Measurements from ENCODE around the gene MAD1L1. TPM values are rescaled to one million over a fixed set of nuclear protein-coding genes. Genes with fewer than 3 reads are reported as not detected.
A peak's percentile ranks its signal among the peaks of the same experiment; 100 is the strongest.

Gene MAD1L1
- total RNA-seq, 2 donors from 2014 or later: 46.7 to 66.0 TPM

- peaks cover 18% of the 10 kb centered on the region for H3K36me3 Mint-ChIP-seq (ENCODE audit: low read depth)
- no peak overlapping the region for H3K27ac Mint-ChIP-seq
- no peak for ATAC-seq (replicated peaks)
- no peaks in the 10 kb centered on the region for H3K9me3 Mint-ChIP-seq
- H3K27me3 Mint-ChIP-seq: no peaks in the 10 kb centered on the region
- peaks cover 23% of the 10 kb centered on the region for H3K4me1 Mint-ChIP-seq
- H3K4me3 Mint-ChIP-seq: no peak overlapping the region
These were observed 118.7 kb downstream of the MAD1L1 start for GRCh38 chr7:2114052-2114451.

GRCh38 chr7:2112261-2113198 is 120.2 kb downstream of the MAD1L1 start:
- Mint-ChIP-seq H3K27ac (peak overlapping the region; percentile 50), H3K4me3 (peak overlapping the region; percentile 47), H3K9me3 (no peaks in the 10 kb centered on the region), H3K27me3 (no peaks in the 10 kb centered on the region), H3K36me3 (ENCODE audit: low read depth) (peaks cover 18% of the 10 kb centered on the region), H3K4me1 (peaks cover 23% of the 10 kb centered on the region)
- ATAC-seq (replicated peaks): peak; percentile 51

- no peaks in the 10 kb centered on the region for H3K9me3 Mint-ChIP-seq
These were observed 121.2 kb downstream of the MAD1L1 start for GRCh38 chr7:2111568-2111967.

GRCh38 chr7:2110610-2111396 is 121.9 kb downstream of the MAD1L1 start:
- H3K9me3 Mint-ChIP-seq: no peaks in the 10 kb centered on the region
- peaks cover 18% of the 10 kb centered on the region for H3K36me3 Mint-ChIP-seq (ENCODE audit: low read depth)
- ATAC-seq (replicated peaks): no peak
- H3K27ac Mint-ChIP-seq: peak overlapping the region; percentile 14
- peak overlapping the region; percentile 47 for H3K4me3 Mint-ChIP-seq
- no peaks in the 10 kb centered on the region for H3K27me3 Mint-ChIP-seq
- H3K4me1 Mint-ChIP-seq: peaks cover 23% of the 10 kb centered on the region

More at GRCh38 chr7:2111568-2111967, 121.2 kb downstream of the MAD1L1 start:
- Mint-ChIP-seq H3K4me3 (peak overlapping the region; percentile 47), H3K4me1 (peaks cover 23% of the 10 kb centered on the region), H3K27ac (no peak overlapping the region), H3K36me3 (ENCODE audit: low read depth) (peaks cover 18% of the 10 kb centered on the region), H3K27me3 (no peaks in the 10 kb centered on the region)
- no peak for ATAC-seq (replicated peaks)

- peak overlapping the region; percentile 14 for H3K27ac Mint-ChIP-seq
- no peaks in the 10 kb centered on the region for H3K27me3 Mint-ChIP-seq
- H3K4me3 Mint-ChIP-seq: peak overlapping the region; percentile 47
- peaks cover 18% of the 10 kb centered on the region for H3K36me3 Mint-ChIP-seq (ENCODE audit: low read depth)
- peaks cover 23% of the 10 kb centered on the region for H3K4me1 Mint-ChIP-seq
- no peaks in the 10 kb centered on the region for H3K9me3 Mint-ChIP-seq
- ATAC-seq (replicated peaks): peak; percentile 98
These were observed 122.7 kb downstream of the MAD1L1 start for GRCh38 chr7:2109936-2110609.

GRCh38 chr7:2109251-2109872 is 123.4 kb downstream of the MAD1L1 start:
- peak overlapping the region; percentile 47 for H3K4me3 Mint-ChIP-seq
- H3K4me1 Mint-ChIP-seq: peaks cover 23% of the 10 kb centered on the region
- H3K9me3 Mint-ChIP-seq: no peaks in the 10 kb centered on the region
- ATAC-seq (replicated peaks): no peak
- peaks cover 15% of the 10 kb centered on the region for H3K36me3 Mint-ChIP-seq (ENCODE audit: low read depth)
- no peaks in the 10 kb centered on the region for H3K27me3 Mint-ChIP-seq
- H3K27ac Mint-ChIP-seq: no peak overlapping the region

- Mint-ChIP-seq H3K27ac (no peak overlapping the region), H3K4me1 (peaks cover 23% of the 10 kb centered on the region), H3K36me3 (ENCODE audit: low read depth) (peaks cover 9% of the 10 kb centered on the region), H3K4me3 (no peak overlapping the region), H3K9me3 (no peaks in the 10 kb centered on the region), H3K27me3 (no peaks in the 10 kb centered on the region)
- no peak for ATAC-seq (replicated peaks)
These were observed 124.1 kb downstream of the MAD1L1 start for GRCh38 chr7:2108501-2109250.

- Mint-ChIP-seq H3K27me3 (no peaks in the 10 kb centered on the region), H3K36me3 (ENCODE audit: low read depth) (peaks cover 8% of the 10 kb centered on the region), H3K4me1 (peaks cover 23% of the 10 kb centered on the region), H3K4me3 (no peak overlapping the region), H3K9me3 (no peaks in the 10 kb centered on the region), H3K27ac (no peak overlapping the region)
- no peak for ATAC-seq (replicated peaks)
These were observed 124.7 kb downstream of the MAD1L1 start for GRCh38 chr7:2108071-2108455.

- no peaks in the 10 kb centered on the region for H3K9me3 Mint-ChIP-seq
- H3K27me3 Mint-ChIP-seq: no peaks in the 10 kb centered on the region
- ATAC-seq (replicated peaks): no peak
- peaks cover 4% of the 10 kb centered on the region for H3K36me3 Mint-ChIP-seq (ENCODE audit: low read depth)
- H3K4me3 Mint-ChIP-seq: no peak overlapping the region
- H3K4me1 Mint-ChIP-seq: peaks cover 24% of the 10 kb centered on the region
- H3K27ac Mint-ChIP-seq: no peak overlapping the region
These were observed 125.2 kb downstream of the MAD1L1 start for GRCh38 chr7:2107386-2108070.

GRCh38 chr7:2106924-2107323 is 125.8 kb downstream of the MAD1L1 start:
- H3K27ac Mint-ChIP-seq: no peak overlapping the region
- H3K9me3 Mint-ChIP-seq: no peaks in the 10 kb centered on the region
- no peak overlapping the region for H3K4me3 Mint-ChIP-seq
- ATAC-seq (replicated peaks): no peak
- no peaks in the 10 kb centered on the region for H3K27me3 Mint-ChIP-seq
- H3K36me3 Mint-ChIP-seq (ENCODE audit: low read depth): no peaks in the 10 kb centered on the region
- peaks cover 23% of the 10 kb centered on the region for H3K4me1 Mint-ChIP-seq

GRCh38 chr7:2106440-2106839 is 126.3 kb downstream of the MAD1L1 start:
- Mint-ChIP-seq H3K4me3 (no peak overlapping the region), H3K27ac (no peak overlapping the region), H3K36me3 (ENCODE audit: low read depth) (no peaks in the 10 kb centered on the region), H3K27me3 (no peaks in the 10 kb centered on the region), H3K9me3 (no peaks in the 10 kb centered on the region), H3K4me1 (peaks cover 20% of the 10 kb centered on the region)
- no peak for ATAC-seq (replicated peaks)

- Mint-ChIP-seq H3K9me3 (no peaks in the 10 kb centered on the region), H3K27me3 (no peaks in the 10 kb centered on the region), H3K4me1 (peaks cover 17% of the 10 kb centered on the region), H3K27ac (no peak overlapping the region), H3K4me3 (no peak overlapping the region), H3K36me3 (ENCODE audit: low read depth) (no peaks in the 10 kb centered on the region)
- no peak for ATAC-seq (replicated peaks)
These were observed 126.8 kb downstream of the MAD1L1 start for GRCh38 chr7:2105917-2106316.

- Mint-ChIP-seq H3K36me3 (ENCODE audit: low read depth) (no peaks in the 10 kb centered on the region), H3K4me3 (no peak overlapping the region), H3K27ac (no peak overlapping the region), H3K27me3 (no peaks in the 10 kb centered on the region), H3K9me3 (no peaks in the 10 kb centered on the region), H3K4me1 (peaks cover 11% of the 10 kb centered on the region)
- ATAC-seq (replicated peaks): no peak
These were observed 127.5 kb downstream of the MAD1L1 start for GRCh38 chr7:2105280-2105679.

Data from activated T-helper 17 cell treated with anti-CD3 and anti-CD28 coated beads, Interleukin-2, amount 50 U/mL, for 72 hours (primary cell).